ENCODE measurements around the gene MON1B. TPM values are rescaled to one million over a fixed set of nuclear protein-coding genes. Genes with fewer than 3 reads are reported as not detected.
"Not testable (repeated sequence)": the region's sequence is repeated elsewhere in the genome, so short reads cannot be mapped to it uniquely, and the experiment has no call there.

MON1B gene
- total RNA-seq, 1 experiment from 2014 or later: 5.2 TPM

- no peaks in the 10 kb centered on the region for H3K27me3 ChIP-seq (replicated peaks)
- no peak overlapping the region for H3K4me3 ChIP-seq
- no peak for DNase-seq (ENCODE audit: low read depth in 1 of 2, low spot score in 2 of 2)
- no peaks in the 10 kb centered on the region for H3K36me3 ChIP-seq
- no peak overlapping the region for H3K27ac ChIP-seq
- no peaks in the 10 kb centered on the region for H3K4me1 ChIP-seq (replicated peaks)
- H3K9me3 ChIP-seq (replicated peaks): no peaks in the 10 kb centered on the region
These were observed 47.6 kb downstream of the MON1B start for GRCh38 chr16:77238593-77238992.

- not testable (repeated sequence) for H3K36me3 ChIP-seq; H3K4me3 ChIP-seq; H3K4me1 ChIP-seq (replicated peaks); H3K9me3 ChIP-seq (replicated peaks); DNase-seq (ENCODE audit: low read depth in 1 of 2, low spot score in 2 of 2); H3K27ac ChIP-seq; H3K27me3 ChIP-seq (replicated peaks)
These were observed 51.5 kb downstream of the MON1B start for GRCh38 chr16:77242471-77242870.

- no peaks in the 10 kb centered on the region for H3K4me1 ChIP-seq (replicated peaks)
- no peaks in the 10 kb centered on the region for H3K27me3 ChIP-seq (replicated peaks)
- DNase-seq (ENCODE audit: low read depth in 1 of 2, low spot score in 2 of 2): no peak
- H3K36me3 ChIP-seq: no peaks in the 10 kb centered on the region
- H3K4me3 ChIP-seq: no peak overlapping the region
- no peak overlapping the region for H3K27ac ChIP-seq
- no peaks in the 10 kb centered on the region for H3K9me3 ChIP-seq (replicated peaks)
These were observed 55.2 kb downstream of the MON1B start for GRCh38 chr16:77246150-77246549.

- DNase-seq (ENCODE audit: low read depth in 1 of 2, low spot score in 2 of 2): no peak
- Histone ChIP-seq H3K4me3 (no peak overlapping the region), H3K9me3 (replicated peaks) (no peaks in the 10 kb centered on the region), H3K36me3 (no peaks in the 10 kb centered on the region), H3K27ac (no peak overlapping the region), H3K27me3 (replicated peaks) (no peaks in the 10 kb centered on the region), H3K4me1 (replicated peaks) (no peaks in the 10 kb centered on the region)
These were observed 59.4 kb downstream of the MON1B start for GRCh38 chr16:77250400-77250799.

Other genes with a start within 250 kb of the MON1B start
- gene SYCE1L, start 8.2 kb downstream of the MON1B start, total RNA-seq (2014; rRNA removed; shearing (Covaris generic)): 0.32 and 1.2 TPM in 2 replicates
- gene ADAMTS18, start 243.8 kb downstream of the MON1B start, total RNA-seq (2014; rRNA removed; shearing (Covaris generic)): not detected in 2 replicates

Measured in SJSA1 (cell line).